Prostate gland (tissue), 2 donors: ENCODE measurements around the gene CNFN.

ENCODE experiments used
- POLR2A ChIP-seq: fragments of 450-650 bp; IDR thresholded peaks from one replicate; pipeline ENCODE4 v1.6.1; 2016; ENCODE audit warnings: antibody characterized with exemption, mild to moderate bottlenecking
- POLR2AphosphoS5 ChIP-seq: sonication (generic); formaldehyde crosslinking; IDR thresholded peaks from one replicate; pipeline ENCODE4 v1.6.1; 2017; ENCODE audit warnings: antibody characterized with exemption
- TF ChIP-seq, protein P1 (sequence below), 4 experiments: fragments of 200-600 bp in 2 of 4; fragments of 450-650 bp in 2 of 4; sonication (generic) in 2 of 4; IDR thresholded peaks; 1 replicate in 3 of 4; 2 replicates in 1 of 4; pipeline ENCODE4 v1.5.1; 2016 to 2019; ENCODE audit warnings: antibody characterized with exemption in 4 of 4, mild to moderate bottlenecking in 2 of 4, moderate library complexity in 2 of 4

DNA sequence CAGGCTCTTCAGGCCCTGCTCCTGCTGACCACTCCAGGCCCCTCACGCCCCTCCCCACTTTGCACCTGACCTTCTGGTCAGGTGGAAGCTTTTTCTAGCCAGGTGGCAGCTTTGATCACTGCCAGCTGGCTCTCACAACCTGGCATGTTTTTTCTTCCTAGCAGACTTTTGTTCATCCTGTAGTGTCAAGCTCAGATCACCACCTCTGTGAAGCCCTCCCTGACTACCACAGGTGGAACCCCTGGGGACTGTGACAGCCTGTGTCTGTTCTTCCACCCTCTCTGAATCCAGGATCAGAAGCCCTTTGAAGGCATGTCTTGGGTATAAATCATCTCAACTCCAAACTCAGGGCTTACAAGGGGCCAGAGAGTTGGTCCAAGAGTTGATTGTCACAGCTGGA, 10.3 kb upstream of the CNFN start:
- TF ChIP-seq, protein P1, sequence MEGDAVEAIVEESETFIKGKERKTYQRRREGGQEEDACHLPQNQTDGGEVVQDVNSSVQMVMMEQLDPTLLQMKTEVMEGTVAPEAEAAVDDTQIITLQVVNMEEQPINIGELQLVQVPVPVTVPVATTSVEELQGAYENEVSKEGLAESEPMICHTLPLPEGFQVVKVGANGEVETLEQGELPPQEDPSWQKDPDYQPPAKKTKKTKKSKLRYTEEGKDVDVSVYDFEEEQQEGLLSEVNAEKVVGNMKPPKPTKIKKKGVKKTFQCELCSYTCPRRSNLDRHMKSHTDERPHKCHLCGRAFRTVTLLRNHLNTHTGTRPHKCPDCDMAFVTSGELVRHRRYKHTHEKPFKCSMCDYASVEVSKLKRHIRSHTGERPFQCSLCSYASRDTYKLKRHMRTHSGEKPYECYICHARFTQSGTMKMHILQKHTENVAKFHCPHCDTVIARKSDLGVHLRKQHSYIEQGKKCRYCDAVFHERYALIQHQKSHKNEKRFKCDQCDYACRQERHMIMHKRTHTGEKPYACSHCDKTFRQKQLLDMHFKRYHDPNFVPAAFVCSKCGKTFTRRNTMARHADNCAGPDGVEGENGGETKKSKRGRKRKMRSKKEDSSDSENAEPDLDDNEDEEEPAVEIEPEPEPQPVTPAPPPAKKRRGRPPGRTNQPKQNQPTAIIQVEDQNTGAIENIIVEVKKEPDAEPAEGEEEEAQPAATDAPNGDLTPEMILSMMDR (IDR thresholded peaks at IDR 0.05): no peak
- TF ChIP-seq POLR2A (no peak), POLR2AphosphoS5 (no peak)
